HG03139 (cell line): ENCODE measurements around the gene MYRIP.

Source experiments
- ATAC-seq: cut with Tn5 transposase; IDR thresholded peaks from one replicate; pipeline ENCODE4 v1.9.1; 2021; ENCODE audit not compliant: unreplicated experiment

Gene MYRIP

GRCh38 chr3:39961230-39961629, 151.8 kb downstream of the MYRIP start:
- no peak for ATAC-seq

- ATAC-seq, result no peak
Observed at GRCh38 chr3:39962581-39962980, 153.2 kb downstream of the MYRIP start.

- no peak for ATAC-seq
Observed at GRCh38 chr3:39965461-39965860, 156.1 kb downstream of the MYRIP start.

- ATAC-seq, result no peak
Observed at GRCh38 chr3:39965997-39966396, 156.6 kb downstream of the MYRIP start.

GRCh38 chr3:39970982-39971381, 161.6 kb downstream of the MYRIP start:
- ATAC-seq, result no peak

- ATAC-seq, result no peak
Observed at GRCh38 chr3:39971559-39972031, 162.2 kb downstream of the MYRIP start.

- ATAC-seq, result no peak
Observed at GRCh38 chr3:39972508-39972907, 163.1 kb downstream of the MYRIP start.

- no peak for ATAC-seq
Observed at GRCh38 chr3:39977058-39977794, 167.8 kb downstream of the MYRIP start.

GRCh38 chr3:39978308-39978707, 168.9 kb downstream of the MYRIP start:
- no peak for ATAC-seq

GRCh38 chr3:39980058-39980457, 170.6 kb downstream of the MYRIP start:
- no peak for ATAC-seq

- no peak for ATAC-seq
Observed at GRCh38 chr3:39980781-39981180, 171.4 kb downstream of the MYRIP start.

GRCh38 chr3:39981547-39982184, 172.3 kb downstream of the MYRIP start:
- no peak for ATAC-seq

- ATAC-seq, result no peak
Observed at GRCh38 chr3:39982665-39983357, 173.4 kb downstream of the MYRIP start.

- no peak for ATAC-seq
Observed at GRCh38 chr3:39989746-39990145, 180.3 kb downstream of the MYRIP start.

- no peak for ATAC-seq
Observed at GRCh38 chr3:39990532-39990931, 181.1 kb downstream of the MYRIP start.

GRCh38 chr3:40008796-40009195, 199.4 kb downstream of the MYRIP start:
- no peak for ATAC-seq

- no peak for ATAC-seq
Observed at GRCh38 chr3:40009991-40010390, 200.6 kb downstream of the MYRIP start.

- ATAC-seq, result no peak
Observed at GRCh38 chr3:40012381-40012780, 203.0 kb downstream of the MYRIP start.

GRCh38 chr3:40016391-40016790, 207.0 kb downstream of the MYRIP start:
- ATAC-seq, result no peak

- ATAC-seq, result no peak
Observed at GRCh38 chr3:40018369-40018768, 209.0 kb downstream of the MYRIP start.

GRCh38 chr3:40019376-40019775, 210.0 kb downstream of the MYRIP start:
- ATAC-seq, result no peak

GRCh38 chr3:40020689-40021088, 211.3 kb downstream of the MYRIP start:
- ATAC-seq, result no peak
